K562 (cell line): Measurements from ENCODE around the gene PIN1. TPM values are rescaled to one million over a fixed set of nuclear protein-coding genes. Genes with fewer than 3 reads are reported as not detected.

Source experiments
- ATAC-seq: fragments of 200-7000 bp; cut with Tn5 transposase; 3 replicates; pipeline ENCODE4 v1.9.1; 2020; ENCODE audit warnings: moderate library complexity
- BruUV-seq: library from RNA; stranded (reverse); fragments of 400-500 nt; replicated peaks from 2 replicates; lab custom pipeline; 2021; lab: Mats Ljungman, UMichigan
- CTCF ChIA-PET: fragments of 300-600 bp; formaldehyde crosslinking; extraction: SDS; loops from one replicate; lab custom pipeline; 2021; ENCODE audit warnings: low intra/inter-chr PET ratio; lab: Yijun Ruan, JAX
- POLR2A ChIA-PET: fragments of 300-600, 350-650 bp; sonication (Branson Sonifier 250); formaldehyde crosslinking; extraction: SDS; loops from one replicate; lab custom pipeline; 2021; ENCODE audit warnings: antibody characterized with exemption, inconsistent platforms; lab: Yijun Ruan, JAX
- DNase-seq, 4 experiments: peaks; one replicate each; pipeline versions ENCODE4 v3.0.0 to v3.0.0-alpha.2; 2011 to 2018; ENCODE audit warnings: low spot score in 3 of 4, mixed read lengths in 3 of 4; ENCODE audit errors: extremely low read depth in 1 of 4
- FAIRE-seq: peaks from 2 replicates; lab custom pipeline; 2011; peaks lifted over from hg19 to GRCh38; lab: Jason Lieb, UNC
- H2AFZ ChIP-seq: 2 replicates; pipeline ENCODE4 v1.6.0; 2011; ENCODE audit warnings: low read depth, low read length, control low read depth, inconsistent platforms
- H3K27ac ChIP-seq: fragments of 200-600 bp; 3 replicates; pipeline ENCODE4 v1.8.0; 2011; ENCODE audit warnings: low read depth, mild to moderate bottlenecking, control low read depth, inconsistent platforms, low read length, moderate library complexity, mixed read lengths; ENCODE audit errors: extremely low read depth
- H3K27me3 ChIP-seq, 2 experiments: fragments of 300-600 bp in 1 of 2; 2 replicates in 1 of 2; 3 replicates in 1 of 2; pipeline versions ENCODE4 v1.6.0 to v1.8.0; 2011; ENCODE audit warnings: inconsistent platforms in 2 of 2, low read length in 2 of 2, mild to moderate bottlenecking in 1 of 2, mixed read lengths in 1 of 2, moderate library complexity in 1 of 2; ENCODE audit not compliant: control insufficient read depth in 2 of 2, insufficient read depth in 2 of 2
- H3K36me3 ChIP-seq: fragments of 300-600 bp; 3 replicates; pipeline ENCODE4 v1.8.0; 2011; ENCODE audit warnings: mild to moderate bottlenecking, low read length, inconsistent platforms; ENCODE audit not compliant: control insufficient read depth, insufficient read depth
- H3K4me1 ChIP-seq, 2 experiments: fragments of 200-600 bp in 1 of 2; replicated peaks in 1 of 2; 2 replicates in 1 of 2; 3 replicates in 1 of 2; pipeline versions ENCODE4 v1.5.1 to v1.8.0; 2011; ENCODE audit warnings: inconsistent platforms in 2 of 2, low read length in 2 of 2, mild to moderate bottlenecking in 1 of 2, mixed read lengths in 1 of 2, moderate library complexity in 1 of 2; ENCODE audit not compliant: control insufficient read depth in 2 of 2, insufficient read depth in 2 of 2
- H3K4me2 ChIP-seq: 2 replicates; pipeline ENCODE4 v1.6.1; 2011; ENCODE audit warnings: low read length, control low read depth, inconsistent platforms, mixed read lengths; ENCODE audit not compliant: insufficient read depth
- H3K4me3 ChIP-seq: fragments of 200-600 bp; sonication (generic), shearing (Covaris generic); 2 replicates; pipeline ENCODE4 v1.5.1; 2016; ENCODE audit warnings: control low read depth, inconsistent platforms
- H3K79me2 ChIP-seq: fragments of 200-600 bp; 3 replicates; pipeline ENCODE4 v1.8.0; 2011; ENCODE audit warnings: low read length, inconsistent platforms; ENCODE audit not compliant: control insufficient read depth, insufficient read depth
- H3K9ac ChIP-seq, 2 experiments: 2 replicates each; pipeline versions ENCODE4 v1.6.0 to v1.6.1; 2011; ENCODE audit warnings: low read depth in 2 of 2, low read length in 2 of 2, control low read depth in 1 of 2, inconsistent platforms in 1 of 2, mild to moderate bottlenecking in 1 of 2, mixed read lengths in 1 of 2; ENCODE audit not compliant: insufficient read depth in 1 of 2
- H3K9me1 ChIP-seq: one replicate; pipeline ENCODE4 v1.6.0; 2011; ENCODE audit warnings: inconsistent platforms, mild to moderate bottlenecking, low read length, moderate library complexity; ENCODE audit not compliant: control insufficient read depth, insufficient read depth
- H3K9me3 ChIP-seq: replicated peaks from 2 replicates; pipeline ENCODE4 v1.5.1; 2011; ENCODE audit warnings: low read depth, low read length, inconsistent platforms; ENCODE audit not compliant: control insufficient read depth, insufficient read depth
- H4K20me1 ChIP-seq: replicated peaks from 2 replicates; pipeline ENCODE4 v1.6.1; 2011; ENCODE audit warnings: low read length, inconsistent platforms, mixed read lengths; ENCODE audit not compliant: control insufficient read depth, insufficient read depth
- CTCF ChIP-seq, 3 experiments: IDR thresholded peaks in 2 of 3; conservative IDR thresholded peaks in 1 of 3; 2 replicates each; pipeline ENCODE4 v1.5.1; 2011 to 2012; ENCODE audit warnings: low read length in 3 of 3, mild to moderate bottlenecking in 3 of 3, control low read depth in 2 of 3, improper control_type of control experiment in 1 of 3, inconsistent platforms in 1 of 3, low read depth in 1 of 3, mixed read lengths in 1 of 3, moderate library complexity in 1 of 3; ENCODE audit not compliant: insufficient read depth in 2 of 3
- CTCFL ChIP-seq: IDR thresholded peaks from 2 replicates; pipeline ENCODE4 v1.6.1; 2011; ENCODE audit warnings: borderline replicate concordance, low read depth, mild to moderate bottlenecking, moderate library complexity, low read length; ENCODE audit not compliant: insufficient read depth, poor library complexity, severe bottlenecking
- ILF3 ChIP-seq: fragments of 450-650 bp; IDR thresholded peaks from 2 replicates; pipeline ENCODE4 v1.6.1; 2018; ENCODE audit warnings: antibody characterized with exemption, mild to moderate bottlenecking, moderate library complexity, borderline replicate concordance
- MYNN ChIP-seq, 2 experiments: sonication (generic); formaldehyde crosslinking in 1 of 2; IDR thresholded peaks; 2 replicates each; pipeline versions ENCODE4 v1.5.0 to v1.6.1; 2016 to 2020; ENCODE audit warnings: antibody characterized with exemption in 1 of 2, missing genetic modification reagents in 1 of 2
- PRMT5 ChIP-seq: sonication (generic); formaldehyde crosslinking; IDR thresholded peaks from 2 replicates; pipeline ENCODE4 v1.5.0; 2020; ENCODE audit warnings: missing genetic modification reagents
- RAD21 ChIP-seq, 2 experiments: fragments of 250-450 bp in 1 of 2; fragments of 450-650 bp in 1 of 2; sonication (Bioruptor Pico) in 1 of 2; formaldehyde crosslinking in 1 of 2; IDR thresholded peaks in 1 of 2; conservative IDR thresholded peaks in 1 of 2; 2 replicates each; pipeline versions ENCODE4 v1.4.0 to v1.8.0; 2020 to 2022; ENCODE audit warnings: mild to moderate bottlenecking in 2 of 2, moderate library complexity in 1 of 2
- SMC3 ChIP-seq: conservative IDR thresholded peaks from 2 replicates; pipeline ENCODE4 v1.6.1; 2011; ENCODE audit warnings: low read depth, low read length, improper control_type of control experiment; ENCODE audit not compliant: insufficient read depth
- STAG1 ChIP-seq: sonication (generic); formaldehyde crosslinking; IDR thresholded peaks from 2 replicates; pipeline ENCODE4 v1.5.0; 2020; ENCODE audit warnings: missing genetic modification reagents, borderline replicate concordance
- ZBTB7A ChIP-seq: IDR thresholded peaks from 2 replicates; pipeline ENCODE4 v1.6.1; 2011; ENCODE audit warnings: low read depth, mild to moderate bottlenecking, low read length, moderate library complexity, borderline replicate concordance; ENCODE audit not compliant: control insufficient read depth
- ZNF277 ChIP-seq: fragments of 250-450 bp; sonication (Bioruptor Pico); IDR thresholded peaks from 2 replicates; pipeline ENCODE4 v1.8.0; 2022; ENCODE audit warnings: inconsistent platforms, mild to moderate bottlenecking, moderate library complexity, borderline replicate concordance
- WGBS: fragments of 100-300 bp; shearing (Covaris generic); methylation state at CpG from one replicate; pipeline ENCODE4 v1.1.6; 2016; ENCODE audit warnings: low coverage, mixed read lengths; ENCODE audit not compliant: insufficient coverage; ENCODE audit errors: missing lambda C conversion rate; 5-methylcytosine and 5-hydroxymethylcytosine counted together
- in situ Hi-C: fragments of 300-500 bp; cut with MboI; formaldehyde crosslinking; loops from 4 replicates; pipeline ENCODE4 v1.15.0; 2018; ENCODE audit warnings: inconsistent platforms, mixed read lengths
- intact Hi-C: fragments of 100-400 bp; cut with micrococcal nuclease; formaldehyde crosslinking; loops from 2 replicates; pipeline ENCODE4 v1.14.2; 2022
- polyA plus RNA-seq, 8 experiments: library from polyadenylated mRNA; depleted of rRNA in 4 of 8; stranded (reverse) in 5 of 8; unstranded in 3 of 8; fragments of >200 nt; fragmentation: Nextera tagmentation in 2 of 8; fragmentation: Illumina TruSeq in 1 of 8; extraction: Ambion mirVana in 2 of 8; extraction: Trizol in 1 of 8; gene quantifications; 2 replicates each; pipeline versions ENCODE4 v1.2.1 to v1.2.3, GENCODE V29; 2011 to 2014; ENCODE audit warnings: inconsistent platforms in 1 of 8, missing spikeins in 1 of 8
- total RNA-seq, 7 experiments: library from RNA; depleted of rRNA in 6 of 7; stranded (reverse); fragments of >200 nt in 6 of 7; fragmentation: Illumina TruSeq in 2 of 7; extraction: Trizol in 2 of 7; gene quantifications; 2 replicates each; pipeline versions ENCODE4 v1.2.1 to v1.2.3, GENCODE V29; 2011 to 2021; ENCODE audit warnings: low replicate concordance in 1 of 7

Gene PIN1
- total and polyA plus RNA-seq, 9 of the 15 experiments (the other 6 are each of a cell fraction or from before 2014, with no cell fraction given): 1.6 to 178 (median 42.5) TPM

- Histone ChIP-seq H3K9ac (peak overlapping the region in 1 of 2 experiments; percentile 4; a peak in 1 of 4 replicates), H3K36me3 (peaks cover 52% of the 10 kb centered on the region; the same call in 2 of the 3 replicates)
- FAIRE-seq: no peak
These were observed 12.9 kb downstream of the PIN1 start for GRCh38 chr19:9848060-9848459.

More at GRCh38 chr19:9848060-9848459, 12.9 kb downstream of the PIN1 start:
- Histone ChIP-seq H3K9me3 (no peaks in the 10 kb centered on the region), H3K27me3 (no peaks in the 10 kb centered on the region), H3K4me3 (no peak overlapping the region), H2AFZ (no peak overlapping the region), H3K79me2 (no peaks in the 10 kb centered on the region; the same call in 2 of the 3 replicates), H4K20me1 (peaks cover 10% of the 10 kb centered on the region), H3K4me1 (peaks cover 0 to 28% of the 10 kb centered on the region in 2 experiments; a peak in 3 of 5 replicates), H3K4me2 (no peak overlapping the region), H3K27ac (no peak overlapping the region), H3K9me1 (peaks cover 7% of the 10 kb centered on the region)
- in situ Hi-C loops (no loop called here), intact Hi-C loops (no loop called here)
- WGBS: 79% methylated on average over 4 of the region's 4 CpGs
- ChIA-PET CTCF (interaction anchor here (1.5 to 2.2 kb wide), 2 partner anchors 67 to 222 kb away, joined by 10 to 16 read pairs; no protein-coding TSS in a partner anchor), POLR2A (no interaction called here)
- DNase-seq (peak in 1 of 4 experiments; percentile 30), ATAC-seq (peak; percentile 73)
- TF ChIP-seq SMC3: 0 out of 2 replicates have a peak, but pooled peaks have one; percentile 14
- TF ChIP-seq ZNF277 (CRISPR knock-in tag): no peak
- TF ChIP-seq RAD21 (CRISPR knock-in tag; conservative IDR thresholded peaks at IDR 0.05 in 1 of 2, IDR thresholded peaks at IDR 0.05 in 1 of 2): peak; percentile 25 to 56
- 0 out of 2 replicates have a peak, but pooled peaks have one; percentile 21 for TF ChIP-seq MYNN (IDR thresholded peaks at IDR 0.05)
- TF ChIP-seq MYNN (CRISPR knock-in tag; IDR thresholded peaks at IDR 0.05): no peak
- no peak for TF ChIP-seq ILF3
- peak; percentile 54 to 63 (median 59); a peak in 4 of 6 replicates for TF ChIP-seq CTCF (IDR thresholded peaks at IDR 0.05 in 2 of 3, conservative IDR thresholded peaks at IDR 0.05 in 1 of 3; ENCODE audit: insufficient read depth in 2 of 3, low read depth in 1 of 3, low read length in 3 of 3)
- peak; percentile 47; the same call in 1 of the 2 replicates for TF ChIP-seq ZBTB7A
- peak; percentile 18; the same call in 1 of the 2 replicates for TF ChIP-seq STAG1
- TF ChIP-seq PRMT5 (CRISPR knock-in tag): no peak
- TF ChIP-seq CTCFL: peak; percentile 53
- BruUV-seq: no TSS peak
